Stomach (tissue), 9 donors: ENCODE data around the gene PRAC2. TPM values are rescaled to one million over a fixed set of nuclear protein-coding genes. Genes with fewer than 3 reads are reported as not detected.

Experiments used
- DNase-seq, 2 donors: peaks; one replicate each; pipeline versions ENCODE4 v3.0.0 to v3.0.0-alpha.2; 2013 to 2019
- H3K27ac ChIP-seq, 5 donors: fragments of 200-600 bp in 4 of 5; sonication (generic) in 4 of 5; one replicate each; pipeline ENCODE4 v1.5.1; 2013 to 2019; ENCODE audit warnings: mild to moderate bottlenecking in 1 of 5, moderate library complexity in 1 of 5
- H3K27me3 ChIP-seq, 3 donors: fragments of 200-600 bp; sonication (generic); one replicate each; pipeline ENCODE4 v1.5.1; 2017 to 2019; ENCODE audit warnings: mixed run types in 1 of 3
- H3K36me3 ChIP-seq, 4 donors: fragments of 200-600 bp; sonication (generic); 1 replicate in 3 of 4; 2 replicates in 1 of 4; pipeline ENCODE4 v1.5.1; 2016 to 2019
- H3K4me1 ChIP-seq, 4 donors: fragments of 200-600 bp; sonication (generic); one replicate each; pipeline ENCODE4 v1.5.1; 2016 to 2019
- H3K4me3 ChIP-seq, 4 donors: fragments of 200-600 bp; sonication (generic) in 3 of 4; one replicate each; pipeline ENCODE4 v1.5.1; 2016 to 2019; ENCODE audit warnings: mild to moderate bottlenecking in 1 of 4
- H3K9me3 ChIP-seq, 4 donors: fragments of 200-600 bp; sonication (generic); one replicate each; pipeline ENCODE4 v1.5.1; 2016 to 2019
- EP300 ChIP-seq: sonication (generic); formaldehyde crosslinking; IDR thresholded peaks from one replicate; pipeline ENCODE4 v1.6.1; 2017; ENCODE audit warnings: antibody characterized with exemption
- POLR2A ChIP-seq, 4 donors: fragments of 450-650 bp; IDR thresholded peaks; one replicate each; pipeline ENCODE4 v1.6.1; 2016; ENCODE audit warnings: antibody characterized with exemption in 4 of 4, control low read depth in 2 of 4, mild to moderate bottlenecking in 1 of 4, moderate library complexity in 1 of 4
- POLR2AphosphoS5 ChIP-seq, 3 donors: sonication (generic); formaldehyde crosslinking; IDR thresholded peaks; one replicate each; pipeline ENCODE4 v1.6.1; 2016; ENCODE audit warnings: antibody characterized with exemption in 3 of 3
- WGBS, 5 donors: extraction: QIAGEN DNeasy Blood & Tissue Kit in 3 of 5; methylation state at CpG; one replicate each; pipeline versions ENCODE4 v1.1.5 to v1.1.7; 2013 to 2018; 5-methylcytosine and 5-hydroxymethylcytosine counted together
- intact Hi-C: fragments of 100-400 bp; cut with DNase I; formaldehyde crosslinking; loops from one replicate; pipeline ENCODE4 v1.15.1; 2023; ENCODE audit warnings: low total_unique reads
- polyA plus RNA-seq, 3 donors: library from polyadenylated mRNA; stranded (reverse); fragments of 200-250 nt; gene quantifications; one replicate each; pipeline ENCODE4 v1.2.3, GENCODE V29; 2013
- total RNA-seq, 5 donors: library from RNA; depleted of rRNA; stranded (reverse); fragments of >200 nt; gene quantifications; one replicate each; pipeline versions ENCODE4 v1.1.0 to v1.2.3, GENCODE V29; 2014 to 2016
- TF ChIP-seq, protein P1 (sequence below), 7 experiments: fragments of 450-650 bp in 4 of 7; fragments of 200-600 bp in 3 of 7; sonication (generic) in 3 of 7; IDR thresholded peaks; one replicate each; pipeline ENCODE4 v1.5.1; 2016 to 2019; ENCODE audit warnings: antibody characterized with exemption in 7 of 7, control low read depth in 2 of 7, mild to moderate bottlenecking in 1 of 7
- donor health status: healthy with polysubstance abuse.
- donor health status: Bipolar disorder and iron deficiency.
- donor health status: healthy.

Gene PRAC2
- total and polyA plus RNA-seq, 8 donors, result not detected

DNA sequence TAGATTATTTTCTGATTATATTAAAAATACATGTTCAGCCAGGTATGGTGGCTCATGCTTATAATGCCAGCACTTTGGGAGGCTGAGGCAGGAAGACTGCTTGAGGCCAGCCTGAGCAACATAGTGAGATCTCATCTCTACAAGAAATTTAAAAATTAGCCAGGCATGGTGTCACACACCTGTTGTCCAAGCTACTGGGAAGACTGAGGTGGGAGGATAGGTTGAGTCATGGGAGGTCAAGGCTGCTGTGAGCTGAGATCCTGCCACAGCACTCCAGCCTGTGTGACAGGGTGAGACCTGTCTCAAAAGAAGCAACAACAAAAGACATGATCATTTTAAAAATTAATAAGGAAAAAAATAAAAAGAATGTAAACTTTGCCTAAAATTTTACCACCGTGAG, 41.4 kb upstream of the PRAC2 start:
- Histone ChIP-seq H3K4me3 (no peak overlapping the region), H3K4me1 (peaks cover 5 to 8% (median 7%) of the 10 kb centered on the region in 4 donors), H3K27me3 (peaks cover 5 to 93% (median 24%) of the 10 kb centered on the region in 3 donors), H3K27ac (no peak overlapping the region), H3K9me3 (no peaks in the 10 kb centered on the region), H3K36me3 (no peaks in the 10 kb centered on the region)
- TF ChIP-seq POLR2A (IDR thresholded peaks at IDR 0.05) (no peak), POLR2AphosphoS5 (IDR thresholded peaks at IDR 0.05) (no peak), EP300 (no peak)
- TF ChIP-seq, protein P1, sequence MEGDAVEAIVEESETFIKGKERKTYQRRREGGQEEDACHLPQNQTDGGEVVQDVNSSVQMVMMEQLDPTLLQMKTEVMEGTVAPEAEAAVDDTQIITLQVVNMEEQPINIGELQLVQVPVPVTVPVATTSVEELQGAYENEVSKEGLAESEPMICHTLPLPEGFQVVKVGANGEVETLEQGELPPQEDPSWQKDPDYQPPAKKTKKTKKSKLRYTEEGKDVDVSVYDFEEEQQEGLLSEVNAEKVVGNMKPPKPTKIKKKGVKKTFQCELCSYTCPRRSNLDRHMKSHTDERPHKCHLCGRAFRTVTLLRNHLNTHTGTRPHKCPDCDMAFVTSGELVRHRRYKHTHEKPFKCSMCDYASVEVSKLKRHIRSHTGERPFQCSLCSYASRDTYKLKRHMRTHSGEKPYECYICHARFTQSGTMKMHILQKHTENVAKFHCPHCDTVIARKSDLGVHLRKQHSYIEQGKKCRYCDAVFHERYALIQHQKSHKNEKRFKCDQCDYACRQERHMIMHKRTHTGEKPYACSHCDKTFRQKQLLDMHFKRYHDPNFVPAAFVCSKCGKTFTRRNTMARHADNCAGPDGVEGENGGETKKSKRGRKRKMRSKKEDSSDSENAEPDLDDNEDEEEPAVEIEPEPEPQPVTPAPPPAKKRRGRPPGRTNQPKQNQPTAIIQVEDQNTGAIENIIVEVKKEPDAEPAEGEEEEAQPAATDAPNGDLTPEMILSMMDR (IDR thresholded peaks at IDR 0.05), result no peak
- 84 to 95% (median 91%) methylated on average over 1 of the region's 1 CpG for WGBS, 5 donors
- intact Hi-C loops, result no loop called here
- DNase-seq, result no peak

DNA sequence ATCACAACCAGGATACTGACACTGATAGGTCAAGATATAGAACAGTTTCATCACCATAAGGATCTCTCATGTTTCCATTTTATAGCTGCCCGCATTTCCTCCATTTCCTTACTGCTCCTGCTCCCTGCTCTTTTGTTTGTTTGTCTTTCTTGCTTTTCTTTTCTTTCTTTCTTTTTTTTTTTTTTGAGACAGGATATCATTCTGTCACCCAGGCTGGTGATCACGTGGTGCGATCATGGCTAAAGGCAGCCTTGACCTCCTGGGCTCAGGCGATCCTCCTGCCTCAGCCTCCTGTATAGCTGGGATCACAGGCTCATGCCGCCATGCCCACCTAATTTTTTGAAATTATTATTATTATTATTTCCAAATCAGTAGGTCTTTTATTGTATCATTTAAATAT, 32.3 kb upstream of the PRAC2 start:
- 81 to 90% (median 83%) methylated on average over 5 of the region's 5 CpGs for WGBS, 5 donors
- Histone ChIP-seq H3K27ac (no peak overlapping the region), H3K9me3 (peaks cover 0 to 6% (median 3%) of the 10 kb centered on the region in 4 donors), H3K4me3 (no peak overlapping the region), H3K36me3 (no peaks in the 10 kb centered on the region), H3K27me3 (peaks cover 0 to 46% (median 13%) of the 10 kb centered on the region in 3 donors), H3K4me1 (no peaks in the 10 kb centered on the region)
- intact Hi-C loops, result no loop called here
- no peak for DNase-seq
- TF ChIP-seq POLR2A (IDR thresholded peaks at IDR 0.05), result no peak
- TF ChIP-seq EP300, result no peak
- no peak for TF ChIP-seq POLR2AphosphoS5 (IDR thresholded peaks at IDR 0.05)
- TF ChIP-seq, protein P1 (IDR thresholded peaks at IDR 0.05), result no peak

DNA sequence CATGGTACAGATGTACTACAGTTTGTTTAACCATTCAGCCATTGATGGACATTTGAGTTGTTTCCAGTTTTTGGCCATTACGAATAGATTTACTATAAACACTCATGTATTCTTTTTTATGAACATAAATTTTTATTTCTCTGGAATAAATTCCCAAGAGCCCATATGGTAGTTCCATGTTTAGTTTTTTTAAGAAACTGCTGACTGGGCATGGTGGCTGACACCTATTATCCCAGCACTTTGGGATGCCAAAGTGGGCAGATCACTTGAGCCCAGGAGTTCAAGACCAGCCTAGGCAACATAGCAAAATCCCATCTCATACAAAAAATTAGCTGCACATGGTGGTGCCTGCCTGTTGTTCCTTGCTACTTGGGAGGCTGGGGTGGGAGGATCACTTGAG, 30.9 kb upstream of the PRAC2 start:
- no peak for DNase-seq
- Histone ChIP-seq H3K27ac (no peak overlapping the region), H3K4me1 (no peaks in the 10 kb centered on the region), H3K4me3 (no peak overlapping the region), H3K27me3 (peaks cover 0 to 49% (median 13%) of the 10 kb centered on the region in 3 donors), H3K9me3 (peaks cover 0 to 6% (median 3%) of the 10 kb centered on the region in 4 donors), H3K36me3 (no peaks in the 10 kb centered on the region)
- no peak for TF ChIP-seq POLR2A (IDR thresholded peaks at IDR 0.05)
- no peak for TF ChIP-seq POLR2AphosphoS5 (IDR thresholded peaks at IDR 0.05)
- no peak for TF ChIP-seq EP300
- TF ChIP-seq, protein P1 (IDR thresholded peaks at IDR 0.05), result no peak
- 84 to 95% (median 85%) methylated on average over 1 of the region's 1 CpG for WGBS, 5 donors
- intact Hi-C loops, result no loop called here

DNA sequence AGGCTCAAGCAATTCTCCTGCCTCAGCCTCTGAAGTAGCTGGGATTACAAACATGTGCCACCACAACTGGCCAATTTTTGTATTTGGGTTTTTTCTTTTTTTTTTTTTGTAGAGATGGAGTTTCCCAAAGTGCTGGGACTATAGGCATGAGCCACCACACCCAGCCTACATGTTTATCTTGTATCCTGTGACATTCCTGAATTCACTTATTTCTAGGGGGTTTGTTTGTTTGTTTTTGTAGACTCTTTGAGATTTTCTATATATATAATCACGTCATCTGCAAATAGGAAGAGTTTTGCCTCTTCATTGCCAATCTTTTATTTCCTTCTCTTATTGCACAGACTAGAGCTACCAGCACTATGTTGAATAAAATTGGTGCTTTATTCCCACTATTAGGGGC, 29.8 kb upstream of the PRAC2 start:
- H3K4me1 ChIP-seq, result no peaks in the 10 kb centered on the region
- 21 to 28% (median 26%) methylated on average over 1 of the region's 1 CpG for WGBS, 5 donors
- H3K36me3 ChIP-seq, result no peaks in the 10 kb centered on the region
- intact Hi-C loops, result no loop called here
- H3K27me3 ChIP-seq, result peaks cover 0 to 58% (median 7%) of the 10 kb centered on the region in 3 donors
- TF ChIP-seq POLR2A (IDR thresholded peaks at IDR 0.05), result no peak
- TF ChIP-seq, protein P1 (IDR thresholded peaks at IDR 0.05), result no peak
- no peak for TF ChIP-seq EP300
- no peak for TF ChIP-seq POLR2AphosphoS5 (IDR thresholded peaks at IDR 0.05)
- peaks cover 0 to 6% (median 3%) of the 10 kb centered on the region in 4 donors for H3K9me3 ChIP-seq
- no peak for DNase-seq
- H3K27ac ChIP-seq, result no peak overlapping the region
- no peak overlapping the region for H3K4me3 ChIP-seq
